GM18861 (cell line): ENCODE measurements around the gene LRRC61.
"Not testable (repeated sequence)": the region's sequence is repeated elsewhere in the genome, so short reads cannot be mapped to it uniquely, and the experiment has no call there.

Experiments
- ATAC-seq: cut with Tn5 transposase; IDR thresholded peaks from one replicate; pipeline ENCODE4 v1.9.1; 2021; ENCODE audit not compliant: unreplicated experiment

LRRC61 gene

GRCh38 chr7:150307129-150307528, 16.0 kb upstream of the LRRC61 start:
- ATAC-seq, result no peak

GRCh38 chr7:150307904-150308303, 15.3 kb upstream of the LRRC61 start:
- no peak for ATAC-seq

- ATAC-seq, result no peak
These were observed 14.6 kb upstream of the LRRC61 start for GRCh38 chr7:150308575-150308974.

- no peak for ATAC-seq
These were observed 12.0 kb upstream of the LRRC61 start for GRCh38 chr7:150311146-150311545.

- no peak for ATAC-seq
These were observed 11.4 kb upstream of the LRRC61 start for GRCh38 chr7:150311711-150312110.

- not testable (repeated sequence) for ATAC-seq
These were observed 10.3 kb upstream of the LRRC61 start for GRCh38 chr7:150312649-150313366.

GRCh38 chr7:150313367-150313809, 9.8 kb upstream of the LRRC61 start:
- ATAC-seq, result no peak

GRCh38 chr7:150313870-150314269, 9.3 kb upstream of the LRRC61 start:
- ATAC-seq, result no peak

- ATAC-seq, result no peak
These were observed 8.4 kb upstream of the LRRC61 start for GRCh38 chr7:150314639-150315239.

- not testable (repeated sequence) for ATAC-seq
These were observed 6.2 kb upstream of the LRRC61 start for GRCh38 chr7:150316987-150317386.

GRCh38 chr7:150317748-150318444, 5.3 kb upstream of the LRRC61 start:
- no peak for ATAC-seq

GRCh38 chr7:150321788-150322113, 1.4 kb upstream of the LRRC61 start:
- ATAC-seq, result no peak

GRCh38 chr7:150322114-150322832, 882 bp upstream of the LRRC61 start:
- no peak for ATAC-seq

- no peak for ATAC-seq
These were observed 672 bp downstream of the LRRC61 start for GRCh38 chr7:150323682-150324372.

- ATAC-seq, result no peak
These were observed 1.3 kb downstream of the LRRC61 start for GRCh38 chr7:150324373-150324961.

GRCh38 chr7:150325110-150325611, 2.0 kb downstream of the LRRC61 start:
- no peak for ATAC-seq

GRCh38 chr7:150325901-150326300, 2.7 kb downstream of the LRRC61 start:
- ATAC-seq, result no peak

GRCh38 chr7:150326657-150327268, 3.6 kb downstream of the LRRC61 start:
- no peak for ATAC-seq

- ATAC-seq, result no peak
These were observed 4.2 kb downstream of the LRRC61 start for GRCh38 chr7:150327308-150327707.
